NCI-H69 (cell line): Measurements from ENCODE around the gene EIF3F.
A peak's percentile ranks its signal among the peaks of the same experiment; 100 is the strongest.

ENCODE experiments used
- DNase-seq: peaks from one replicate; lab custom pipeline; 2025; lab: John Stamatoyannopoulos, UW

EIF3F gene, protein sequence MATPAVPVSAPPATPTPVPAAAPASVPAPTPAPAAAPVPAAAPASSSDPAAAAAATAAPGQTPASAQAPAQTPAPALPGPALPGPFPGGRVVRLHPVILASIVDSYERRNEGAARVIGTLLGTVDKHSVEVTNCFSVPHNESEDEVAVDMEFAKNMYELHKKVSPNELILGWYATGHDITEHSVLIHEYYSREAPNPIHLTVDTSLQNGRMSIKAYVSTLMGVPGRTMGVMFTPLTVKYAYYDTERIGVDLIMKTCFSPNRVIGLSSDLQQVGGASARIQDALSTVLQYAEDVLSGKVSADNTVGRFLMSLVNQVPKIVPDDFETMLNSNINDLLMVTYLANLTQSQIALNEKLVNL

DNA sequence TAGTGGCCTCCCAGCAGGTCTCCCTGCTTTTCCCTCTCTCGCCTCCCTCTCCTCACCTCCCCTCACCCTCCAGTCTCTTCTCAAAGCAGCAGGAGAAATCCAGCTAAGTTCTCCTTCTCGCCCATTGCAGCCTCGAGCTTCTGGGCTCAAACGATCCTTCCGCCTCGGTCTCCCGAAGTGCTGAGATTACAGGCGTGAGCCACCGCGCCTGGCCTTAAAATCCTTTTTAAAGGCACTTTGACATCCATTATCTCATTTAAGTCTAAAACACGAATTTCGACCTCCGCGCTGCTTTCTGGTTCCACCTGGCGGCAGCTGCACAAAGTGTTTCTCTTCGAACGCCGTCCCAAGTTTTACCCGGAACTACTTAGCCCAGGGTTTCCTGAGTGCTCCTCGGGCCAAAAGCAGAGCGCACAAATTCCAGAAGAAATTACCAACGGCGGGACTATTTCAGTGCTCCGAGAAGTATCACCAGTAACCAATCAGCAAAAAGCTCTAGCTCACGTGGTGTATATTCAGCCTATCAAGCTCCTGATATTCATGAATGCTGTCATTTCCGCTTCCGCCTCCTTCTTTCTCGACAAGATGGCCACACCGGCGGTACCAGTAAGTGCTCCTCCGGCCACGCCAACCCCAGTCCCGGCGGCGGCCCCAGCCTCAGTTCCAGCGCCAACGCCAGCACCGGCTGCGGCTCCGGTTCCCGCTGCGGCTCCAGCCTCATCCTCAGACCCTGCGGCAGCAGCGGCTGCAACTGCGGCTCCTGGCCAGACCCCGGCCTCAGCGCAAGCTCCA, at the start of gene EIF3F:
EIF3F (plus strand) TSS at position 570 of the 792 bp plus-strand sequence; CDS start at position 586, 16 bp downstream.
- peak; percentile 100 for DNase-seq

DNA sequence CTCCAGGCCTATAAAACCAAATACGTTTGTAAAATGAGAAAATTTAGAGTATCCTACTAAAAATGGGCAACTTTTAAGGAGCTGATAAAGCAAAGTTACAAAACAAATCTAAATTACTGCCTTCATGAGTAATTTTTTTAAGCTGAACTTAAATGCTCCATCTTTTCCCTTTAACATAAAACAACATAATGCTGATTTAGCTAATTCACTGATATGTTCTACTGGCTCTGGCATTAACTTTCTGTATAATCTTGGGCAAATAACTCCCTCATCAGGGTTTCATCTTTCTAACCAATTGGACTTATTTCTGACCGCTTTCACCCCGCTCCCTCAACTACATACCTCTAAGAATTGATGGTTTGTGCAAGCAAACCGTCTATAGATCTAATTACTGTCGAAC, 46.0 kb upstream of the EIF3F start:
- DNase-seq, result no peak

DNA sequence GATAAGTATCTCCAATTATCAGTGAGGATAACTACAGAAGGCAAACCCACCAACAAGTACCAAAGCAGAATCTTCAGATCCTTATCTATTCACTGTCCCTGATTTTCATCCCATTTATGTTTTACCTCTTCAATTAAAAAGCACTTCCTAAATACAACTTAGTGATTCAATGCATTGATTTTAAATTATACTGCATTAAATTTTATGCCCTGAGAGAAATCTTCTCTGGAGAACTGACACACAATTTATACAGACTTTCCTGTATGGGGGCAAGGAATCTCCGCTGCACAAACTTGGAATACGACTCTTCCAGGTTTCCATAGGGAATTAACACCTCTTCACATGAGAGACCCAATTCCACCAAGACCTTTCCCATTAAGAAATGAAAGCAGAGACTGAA, 45.5 kb upstream of the EIF3F start, which contains the start of gene OR10A3:
OR10A3 (minus strand) TSS at position 101 of the 400 bp plus-strand sequence. CDS start 2,188 bp downstream, outside the sequence.
- DNase-seq, result no peak

DNA sequence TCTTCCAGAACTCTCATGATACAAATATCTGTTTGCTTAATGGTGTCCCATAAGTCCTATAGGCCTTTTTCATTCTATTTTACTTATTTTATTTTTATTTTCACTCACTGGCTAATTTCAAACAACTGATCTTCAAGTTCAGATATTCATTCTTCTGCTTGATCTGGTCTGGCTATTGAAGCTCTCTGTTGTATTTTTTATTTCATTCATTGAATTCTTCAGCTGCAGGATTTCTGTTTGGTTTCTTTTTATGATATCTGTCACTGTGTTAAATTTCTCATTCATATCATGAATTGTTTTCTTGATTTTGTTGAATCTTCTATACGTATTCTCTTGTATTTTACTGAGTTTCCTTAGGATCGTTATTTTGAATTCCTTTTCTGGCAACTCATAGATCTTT, 43.0 kb upstream of the EIF3F start:
- DNase-seq, result no peak

DNA sequence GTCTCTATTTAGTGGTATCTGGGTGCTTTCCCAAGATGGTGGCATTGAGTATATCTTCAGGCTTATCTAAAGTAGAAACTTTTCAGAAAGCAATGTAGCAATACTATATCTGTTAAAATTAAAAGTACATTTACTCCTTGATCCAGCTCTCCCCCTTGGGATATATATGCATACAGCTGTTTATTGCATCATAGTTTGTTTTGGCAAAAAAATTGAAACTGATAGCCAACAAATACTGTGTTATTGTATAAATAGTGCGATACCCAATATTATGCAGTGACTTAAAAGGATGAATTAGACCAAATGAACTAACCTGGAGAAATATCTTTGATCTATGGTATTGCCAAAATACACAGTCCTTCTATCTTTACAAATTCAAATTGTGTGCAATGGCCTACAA, 37.2 kb upstream of the EIF3F start:
- no peak for DNase-seq

DNA sequence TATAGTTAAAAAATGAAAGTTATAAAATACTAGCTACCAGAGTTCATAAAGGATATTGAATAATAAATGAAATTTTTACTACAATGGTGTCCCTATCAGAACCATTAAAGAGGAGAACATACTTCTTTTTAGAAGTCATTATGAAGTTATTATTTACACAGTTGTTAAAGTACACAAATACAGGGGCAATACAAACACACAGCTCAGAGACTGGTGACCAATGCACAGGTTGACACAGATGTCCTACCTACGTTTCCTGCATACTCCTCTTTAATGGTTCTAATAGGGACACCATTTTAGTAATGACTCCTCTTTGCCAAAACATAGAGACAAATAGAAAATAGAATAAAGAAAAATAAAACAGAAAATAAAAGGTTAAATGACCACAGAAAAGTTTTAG, 31.9 kb upstream of the EIF3F start:
- no peak for DNase-seq

DNA sequence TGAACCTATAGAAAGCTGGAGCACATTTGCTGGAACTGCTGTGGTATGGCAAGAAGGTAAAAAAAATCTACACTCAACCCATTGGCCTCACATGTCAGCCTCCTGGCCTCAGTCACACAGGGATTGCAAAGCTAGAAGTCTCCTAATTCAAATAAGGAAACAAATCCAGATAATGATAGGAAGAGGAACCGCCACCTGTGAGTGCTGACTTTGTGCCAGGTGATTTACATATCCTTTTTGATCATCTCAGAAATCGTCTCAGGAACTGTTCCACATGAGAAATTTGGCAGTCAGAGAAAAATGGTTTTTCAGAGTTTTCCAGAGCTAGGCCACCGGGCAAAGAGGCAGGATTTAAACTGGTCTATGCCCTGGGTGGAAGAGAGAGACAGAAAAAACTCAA, 22.9 kb upstream of the EIF3F start:
- no peak for DNase-seq

DNA sequence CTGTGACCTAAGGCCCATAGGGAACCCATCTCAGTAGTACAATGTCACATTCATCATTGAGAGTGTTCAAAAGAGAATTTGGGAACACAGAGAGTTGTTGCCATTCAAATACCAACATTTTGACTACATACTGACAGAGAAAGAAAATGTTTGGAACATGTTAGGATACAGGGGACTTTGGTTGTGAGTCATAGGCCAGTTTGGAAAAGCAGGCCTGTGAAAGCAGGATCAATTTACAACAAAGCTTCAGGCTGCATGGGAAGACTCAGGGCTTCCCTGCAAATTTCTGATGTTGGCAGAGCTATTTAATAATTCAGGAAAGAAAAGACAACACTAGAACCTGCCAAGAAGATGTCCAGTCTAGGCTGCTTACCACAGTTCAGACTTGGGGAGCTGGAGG, 22.3 kb upstream of the EIF3F start:
- no peak for DNase-seq

DNA sequence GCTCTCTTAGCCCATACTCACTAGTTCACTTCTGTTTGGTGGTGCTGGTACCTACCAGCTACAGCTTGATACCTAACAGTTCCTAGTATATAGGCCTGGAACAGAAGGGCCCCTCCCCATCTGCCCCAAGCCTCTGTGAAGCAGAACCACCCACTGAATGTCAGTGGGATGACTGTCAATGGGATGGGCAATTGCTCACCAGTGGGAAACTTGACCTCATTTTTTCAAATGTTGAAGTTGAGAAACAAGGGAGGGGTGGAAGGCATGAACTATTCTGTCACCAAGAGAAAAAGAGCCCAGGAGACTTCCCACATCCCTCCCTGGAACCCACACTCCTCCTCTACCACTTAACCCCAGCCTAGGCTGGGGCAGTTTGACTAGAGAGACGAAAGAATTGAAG, 21.8 kb upstream of the EIF3F start, which contains the start of gene NLRP10:
NLRP10 (minus strand) TSS at position 62 of the 400 bp plus-strand sequence. CDS start 1,952 bp downstream, outside the sequence.
- no peak for DNase-seq

DNA sequence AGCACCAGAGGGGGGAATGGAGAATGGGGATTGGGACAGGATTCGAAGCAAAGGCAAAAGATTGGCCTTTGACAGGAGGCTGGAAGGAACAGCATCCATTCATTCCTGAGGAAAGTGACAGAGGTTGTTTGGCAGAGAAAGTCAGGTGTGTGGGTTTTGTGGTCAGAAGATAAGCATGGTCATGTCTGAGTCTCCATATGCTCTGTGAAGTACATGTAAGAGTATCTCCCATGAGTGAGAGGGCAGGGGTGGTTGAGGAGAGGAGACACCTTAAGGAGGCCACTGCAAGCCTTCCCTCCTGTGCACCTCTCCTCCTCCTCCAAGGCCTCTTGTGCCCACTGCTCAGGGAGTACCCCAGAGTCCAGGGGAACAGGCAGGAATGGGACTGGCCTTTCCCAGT, 20.0 kb upstream of the EIF3F start:
- DNase-seq, result no peak

DNA sequence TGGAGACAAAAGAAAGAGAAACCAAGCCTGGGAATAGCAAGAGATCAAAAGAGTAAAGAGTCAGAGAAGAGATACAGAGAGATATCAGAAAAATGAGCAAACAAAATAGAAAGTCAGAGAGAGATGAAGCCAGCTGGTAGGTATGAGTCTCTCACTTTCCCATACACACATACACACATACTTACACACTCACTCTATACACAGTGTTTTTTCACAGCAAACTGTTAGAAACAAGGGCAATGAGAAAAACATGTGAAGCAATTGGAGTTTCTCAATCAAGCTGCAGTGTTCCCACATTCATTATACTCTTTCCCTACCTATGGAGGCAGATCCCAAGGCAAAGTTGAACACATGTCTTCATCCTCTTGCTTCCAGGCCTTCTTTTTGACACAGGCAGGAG, 19.3 kb upstream of the EIF3F start:
- DNase-seq, result no peak

DNA sequence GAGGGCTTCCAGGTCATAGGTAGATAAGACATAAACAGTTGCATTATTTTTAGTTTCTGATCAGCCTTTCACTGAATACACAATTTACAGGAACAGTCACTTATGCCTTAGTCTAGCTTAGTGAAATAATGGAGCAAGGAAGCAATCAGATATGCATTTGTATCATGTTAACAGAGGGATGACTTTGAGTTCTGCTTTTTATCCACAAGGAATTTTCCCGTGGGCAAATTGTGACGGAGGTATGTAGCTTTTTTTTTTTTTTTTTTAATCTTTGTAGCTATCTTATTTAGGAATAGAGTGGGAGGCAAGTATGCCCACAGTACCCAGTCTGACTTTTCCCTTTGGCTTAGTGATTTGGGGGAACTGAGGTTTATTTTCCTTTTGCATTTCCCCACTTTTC, 18.5 kb upstream of the EIF3F start:
- no peak for DNase-seq

DNA sequence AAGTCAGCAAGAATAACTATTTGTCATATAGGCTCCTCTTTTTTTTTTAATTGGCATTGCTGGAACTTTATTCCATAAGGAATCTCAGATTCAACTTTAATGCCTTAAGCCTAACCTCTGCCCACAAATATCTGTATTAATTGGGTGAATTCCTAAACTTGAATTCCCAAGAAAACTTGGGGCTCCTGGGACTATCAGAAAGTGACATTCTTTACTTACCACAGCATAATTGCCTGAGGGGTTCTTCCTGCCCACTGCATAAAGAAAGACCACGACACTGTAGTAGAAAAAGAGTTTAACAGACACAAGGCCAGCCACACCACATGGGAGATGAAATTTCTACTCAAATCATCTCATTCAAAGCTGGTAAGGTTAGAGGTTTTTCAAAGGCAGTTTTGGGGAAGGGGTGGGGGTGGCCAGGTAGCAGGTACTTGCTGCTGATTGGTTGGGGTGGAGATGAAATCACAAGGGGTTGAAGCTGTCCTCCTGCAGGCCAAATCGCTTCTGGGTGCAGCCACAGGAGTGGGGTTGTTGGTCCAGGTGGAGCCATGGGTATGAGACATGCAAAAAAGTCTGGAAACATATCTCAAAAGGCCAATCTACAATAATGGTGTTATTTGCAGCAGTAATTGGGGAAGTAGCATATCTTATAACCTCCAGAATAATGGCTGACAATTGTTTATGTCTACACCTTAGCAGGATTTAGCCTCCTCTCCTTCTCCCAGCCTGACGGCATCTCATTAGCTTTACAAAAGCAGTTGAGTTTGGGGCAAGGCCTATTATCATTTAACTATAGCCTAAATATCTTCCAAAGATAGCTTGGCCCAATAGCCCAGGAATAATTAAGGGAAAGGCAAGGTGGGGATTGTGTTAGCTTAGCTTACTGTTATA, 17.1 kb upstream of the EIF3F start:
- no peak for DNase-seq

DNA sequence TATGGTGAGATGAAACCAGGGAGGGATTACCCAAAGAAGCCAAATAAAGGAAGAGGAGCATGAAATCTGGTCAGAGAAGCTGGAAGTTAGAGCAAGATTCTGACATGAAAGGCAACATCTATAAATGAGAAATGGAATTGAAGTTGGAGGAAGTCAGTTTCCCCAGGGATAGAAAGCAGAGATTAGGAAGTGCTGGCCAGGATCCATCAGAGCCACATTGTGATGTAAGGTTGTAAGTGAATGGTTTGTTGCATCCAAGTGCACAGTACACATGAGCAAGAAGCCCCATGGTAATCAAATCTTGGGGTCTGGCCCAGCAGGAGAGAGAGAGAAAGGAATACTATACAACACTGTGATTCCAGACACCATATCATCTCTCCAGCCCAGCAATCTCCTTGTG, 15.3 kb upstream of the EIF3F start:
- no peak for DNase-seq

DNA sequence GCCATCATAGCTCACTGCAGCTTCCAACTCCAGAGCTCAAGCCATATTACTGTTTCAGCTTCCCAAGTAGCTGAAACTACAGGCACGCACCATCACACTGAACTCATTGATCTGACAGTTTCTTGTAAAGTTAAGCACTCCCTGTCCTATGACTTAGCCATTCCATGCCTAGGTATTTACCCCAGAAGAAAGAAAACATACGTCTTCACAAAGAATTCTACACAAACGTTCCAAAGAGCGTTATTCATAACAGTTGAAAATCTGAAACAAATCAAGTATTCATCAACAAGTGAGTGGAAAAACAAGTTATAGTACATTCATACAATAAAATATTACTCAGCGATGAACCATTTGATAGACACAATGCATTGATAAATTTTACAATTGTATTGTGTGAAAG, 14.1 kb upstream of the EIF3F start:
- no peak for DNase-seq

DNA sequence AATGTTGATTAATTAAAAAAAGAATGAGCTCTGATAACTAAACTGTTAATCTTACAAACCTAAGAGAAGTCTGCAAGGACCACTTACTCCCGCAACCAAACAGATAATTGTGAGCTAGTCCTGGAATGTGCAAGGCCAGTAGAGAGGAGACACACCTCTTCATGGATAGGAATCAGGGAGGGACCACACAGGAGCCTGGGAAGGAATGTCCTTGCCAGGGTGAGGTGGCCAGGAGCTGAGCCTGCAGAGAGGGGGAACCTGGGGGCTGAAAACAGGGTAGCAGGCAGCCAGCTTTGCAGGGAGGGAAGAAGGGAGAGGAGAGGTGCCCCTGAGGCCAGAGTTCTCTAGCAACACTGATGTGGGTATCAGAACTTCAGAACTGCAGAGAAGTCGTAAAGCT, 12.5 kb upstream of the EIF3F start:
- DNase-seq, result no peak

DNA sequence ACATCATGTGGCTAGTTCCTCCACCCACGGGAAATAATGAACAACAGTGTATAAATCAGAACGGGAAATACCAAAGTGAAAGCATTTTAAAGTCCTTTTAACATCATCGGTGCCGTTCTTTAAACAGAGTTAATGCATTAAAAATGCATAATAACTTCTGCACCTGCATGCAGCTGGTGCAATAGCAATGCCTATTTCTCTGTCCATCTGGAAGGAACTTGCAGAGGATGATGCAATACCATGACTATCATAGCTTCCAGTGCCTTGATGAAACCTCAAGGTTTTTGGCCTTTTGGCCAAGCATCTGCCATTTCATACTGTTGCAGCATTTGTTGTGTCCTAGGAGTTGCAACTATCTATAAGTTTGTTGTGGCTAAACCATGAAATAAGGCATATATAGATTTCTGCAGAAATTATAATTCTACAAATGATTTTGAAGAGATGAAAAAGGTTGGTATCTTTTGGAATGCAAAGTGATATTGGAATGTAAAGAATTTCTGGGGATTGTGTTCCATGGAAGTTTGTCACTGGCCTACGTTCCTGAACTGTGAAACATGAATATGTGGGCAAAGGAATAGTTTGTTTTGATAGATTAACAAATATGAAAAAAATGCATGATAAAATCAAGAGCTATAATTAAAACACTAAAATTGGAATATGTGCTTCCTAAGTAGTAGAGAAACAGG, 9.8 kb upstream of the EIF3F start:
- no peak for DNase-seq

DNA sequence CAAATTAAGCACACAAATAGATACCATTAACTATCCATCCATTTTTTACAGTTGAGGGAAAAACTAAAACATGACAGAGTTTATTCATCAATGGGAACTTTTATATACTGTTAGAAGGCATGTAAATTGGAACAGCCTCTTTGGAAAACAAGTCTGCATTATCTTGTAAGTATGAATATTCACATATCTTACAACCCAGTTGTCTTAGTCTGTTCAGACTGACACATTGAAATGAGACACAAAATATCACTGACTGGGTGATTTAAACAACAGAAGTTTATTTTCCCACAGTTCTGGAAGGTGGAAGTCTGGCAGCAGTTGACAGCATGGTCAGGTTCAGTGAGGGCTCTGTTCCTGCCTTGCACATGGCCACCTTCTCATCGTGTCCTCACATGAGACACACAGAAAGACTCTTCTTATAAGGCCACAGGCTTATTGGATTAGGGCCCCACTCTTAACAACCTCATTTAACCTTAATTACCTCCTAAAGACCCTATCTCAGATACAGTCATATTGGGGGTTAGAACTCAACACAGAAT, 5.4 kb upstream of the EIF3F start:
- DNase-seq, result no peak

DNA sequence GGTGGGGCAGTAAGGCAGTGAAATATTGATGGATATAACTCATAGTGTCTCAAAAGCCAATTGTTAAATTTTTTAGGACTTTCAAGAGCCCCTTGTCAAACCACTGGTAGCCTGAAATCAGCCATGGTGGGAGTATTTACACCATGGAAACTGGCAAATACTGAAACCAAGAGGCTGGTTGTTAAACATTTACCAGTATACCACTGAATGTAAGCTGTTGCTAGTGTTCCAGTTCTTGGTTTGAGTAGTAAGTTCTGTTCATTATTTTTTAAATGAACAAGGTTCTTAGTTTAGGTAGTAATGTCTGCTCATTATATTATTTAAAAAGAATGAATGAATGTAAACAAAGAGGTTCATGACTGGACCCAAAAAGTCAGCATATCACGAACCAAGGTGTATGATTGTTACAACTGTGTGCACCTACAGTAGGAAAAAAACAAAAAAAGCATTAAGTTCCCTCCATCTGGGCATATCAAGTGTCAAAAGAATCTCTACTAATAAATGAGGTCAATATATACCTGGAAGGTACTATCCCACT, 4.5 kb upstream of the EIF3F start:
- no peak for DNase-seq

DNA sequence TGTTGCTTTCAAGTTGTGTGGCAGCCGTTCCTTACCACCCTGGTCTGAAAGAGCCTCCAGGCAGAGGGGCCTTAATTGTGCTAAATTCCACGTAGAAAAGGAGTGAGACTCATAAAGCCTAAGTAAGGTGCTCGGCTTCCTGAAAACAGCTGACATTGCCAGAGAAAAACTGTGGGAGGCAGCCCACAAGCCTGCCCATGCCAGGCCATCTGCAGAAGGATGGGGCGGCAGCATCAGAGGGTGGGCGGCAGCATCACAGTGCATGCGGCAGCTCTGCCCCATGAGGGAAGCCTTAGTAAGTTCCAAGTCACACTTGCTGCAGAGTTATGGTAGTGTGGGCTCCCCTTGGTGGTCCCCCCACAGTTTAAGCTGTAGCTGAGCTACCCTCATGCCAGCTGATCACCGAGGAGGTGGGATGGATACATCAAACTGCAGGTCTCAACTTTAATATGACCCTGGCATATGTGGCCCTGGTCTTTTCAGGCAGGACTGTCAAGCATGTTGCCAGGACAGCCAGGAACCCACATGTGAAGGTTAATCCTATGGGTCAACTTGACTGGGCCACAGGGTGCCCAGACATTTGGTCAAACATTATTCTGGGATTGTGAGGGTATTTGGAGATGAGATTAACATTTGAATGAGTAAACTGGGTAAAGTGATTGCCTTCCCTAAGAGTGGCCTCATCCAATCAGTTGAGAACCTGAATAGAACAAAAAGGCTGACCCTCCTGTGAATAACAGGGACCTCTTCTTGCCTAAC, 3.1 kb upstream of the EIF3F start:
- no peak for DNase-seq
